ENCODE results near the gene DTD2. TPM values are rescaled to one million over a fixed set of nuclear protein-coding genes. Genes with fewer than 3 reads are reported as not detected.

DTD2 gene
- total RNA-seq (36.6 and 49.2 TPM in 2 replicates), polyA plus RNA-seq (13.1 and 13.7 TPM in 2 replicates)

DNA sequence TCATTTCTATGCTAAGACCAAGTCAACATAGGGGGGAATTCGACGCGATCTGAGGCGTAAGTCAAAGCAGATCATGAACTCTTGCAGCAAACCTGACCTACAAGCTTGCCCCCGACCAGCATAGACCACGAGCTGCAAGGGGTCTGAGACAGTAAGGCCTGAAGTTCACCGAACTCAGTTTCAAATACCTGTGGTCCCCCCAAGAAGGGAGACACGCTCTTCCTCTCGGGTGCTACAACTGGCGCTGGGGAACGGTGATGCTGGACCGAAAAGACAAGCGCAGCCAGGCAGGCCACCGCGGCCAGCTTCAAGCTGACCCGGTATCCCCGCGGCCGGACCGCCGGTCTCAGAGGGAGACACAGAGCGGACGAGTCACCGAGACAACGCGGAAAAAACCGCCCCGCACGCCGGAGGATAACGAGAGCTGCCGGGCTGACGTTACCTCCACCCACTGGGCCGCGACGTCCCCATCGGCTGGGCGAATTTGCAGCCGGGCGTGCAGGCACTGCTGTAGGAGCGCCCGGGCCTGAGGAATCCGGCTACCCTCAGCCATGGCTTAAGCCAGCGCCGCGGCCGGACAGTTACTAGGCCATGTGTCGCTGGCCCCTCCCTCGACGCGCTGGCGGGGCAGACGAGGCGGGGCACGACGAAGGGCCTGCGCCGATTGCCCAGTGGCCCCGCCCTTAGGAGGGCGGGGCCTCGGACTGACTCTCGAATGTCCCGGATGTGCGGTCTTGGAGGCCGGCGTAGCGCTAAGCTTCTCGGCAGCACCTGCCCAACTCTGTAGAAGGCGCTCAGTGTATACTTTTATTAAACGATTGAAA is at the start of gene DTD2:
Gene DTD2, minus strand, starts transcription at position 666 of the 824 bp plus-strand sequence. Its CDS starts 113 bp downstream, at position 553.
- Histone ChIP-seq H3K4me2 (peak within 1 kb of the TSS; percentile 85), H4K20me1 (ENCODE audit: insufficient read depth, poor library complexity, severe bottlenecking) (no peaks in the 10 kb centered on the region), H3K27me3 (no peaks in the 10 kb centered on the region), H2AFZ (peak within 1 kb of the TSS; percentile 92), H3K27ac (peak within 1 kb of the TSS; percentile 94), H3K9me3 (ENCODE audit: low read depth) (no peaks in the 10 kb centered on the region), H3K36me3 (replicated peaks; ENCODE audit: insufficient read depth, low read depth) (no peaks in the 10 kb centered on the region), H3K4me1 (ENCODE audit: insufficient read depth) (peaks cover 16% of the 10 kb centered on the region), H3K9me2 (replicated peaks; ENCODE audit: insufficient read depth) (no peaks in the 10 kb centered on the region), H3K79me2 (peaks cover 28% of the 10 kb centered on the region), H3K4me3 (peak within 1 kb of the TSS; percentile 56)
- DNase-seq (ENCODE audit: low spot score), result peak; percentile 98
- 4% methylated on average over 68 of the region's 70 CpGs for WGBS (ENCODE audit: low lambda C conversion rate, missing lambda C conversion rate)
- TF ChIP-seq EZH2phosphoT487 (IDR thresholded peaks at IDR 0.05; ENCODE audit: low read depth, severe bottlenecking, unreplicated experiment) (no peak), EZH2 (IDR thresholded peaks at IDR 0.05; ENCODE audit: borderline replicate concordance) (no peak)
- TF ChIP-seq, protein P1, sequence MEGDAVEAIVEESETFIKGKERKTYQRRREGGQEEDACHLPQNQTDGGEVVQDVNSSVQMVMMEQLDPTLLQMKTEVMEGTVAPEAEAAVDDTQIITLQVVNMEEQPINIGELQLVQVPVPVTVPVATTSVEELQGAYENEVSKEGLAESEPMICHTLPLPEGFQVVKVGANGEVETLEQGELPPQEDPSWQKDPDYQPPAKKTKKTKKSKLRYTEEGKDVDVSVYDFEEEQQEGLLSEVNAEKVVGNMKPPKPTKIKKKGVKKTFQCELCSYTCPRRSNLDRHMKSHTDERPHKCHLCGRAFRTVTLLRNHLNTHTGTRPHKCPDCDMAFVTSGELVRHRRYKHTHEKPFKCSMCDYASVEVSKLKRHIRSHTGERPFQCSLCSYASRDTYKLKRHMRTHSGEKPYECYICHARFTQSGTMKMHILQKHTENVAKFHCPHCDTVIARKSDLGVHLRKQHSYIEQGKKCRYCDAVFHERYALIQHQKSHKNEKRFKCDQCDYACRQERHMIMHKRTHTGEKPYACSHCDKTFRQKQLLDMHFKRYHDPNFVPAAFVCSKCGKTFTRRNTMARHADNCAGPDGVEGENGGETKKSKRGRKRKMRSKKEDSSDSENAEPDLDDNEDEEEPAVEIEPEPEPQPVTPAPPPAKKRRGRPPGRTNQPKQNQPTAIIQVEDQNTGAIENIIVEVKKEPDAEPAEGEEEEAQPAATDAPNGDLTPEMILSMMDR (IDR thresholded peaks at IDR 0.05; ENCODE audit: poor library complexity), result no peak

DNA sequence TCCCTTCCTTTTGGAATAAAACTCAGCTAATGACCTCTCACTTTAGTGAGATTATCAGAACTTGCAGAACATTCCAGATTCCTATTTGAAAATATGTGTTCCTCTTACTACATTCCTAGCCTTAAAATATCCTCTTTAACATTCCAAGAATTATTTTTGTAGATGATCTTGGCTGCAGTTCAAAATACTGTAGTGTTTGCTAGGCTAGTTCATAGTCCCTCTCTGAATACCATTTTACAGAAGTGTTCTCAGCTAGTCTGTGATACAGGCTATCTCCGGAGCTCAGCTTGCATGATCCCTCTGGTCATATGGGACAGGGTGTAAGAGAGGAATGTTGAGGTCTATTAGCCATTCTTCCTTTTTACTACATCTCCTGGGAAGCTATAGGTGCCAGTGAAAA is 48.1 kb upstream of the DTD2 start:
- H3K9me3 ChIP-seq (ENCODE audit: low read depth), result no peaks in the 10 kb centered on the region
- no peak for DNase-seq (ENCODE audit: low spot score)
- WGBS (ENCODE audit: low lambda C conversion rate, missing lambda C conversion rate), result 59% methylated on average over 1 of the region's 1 CpG
- H3K27me3 ChIP-seq, result no peaks in the 10 kb centered on the region
- no peak overlapping the region for H2AFZ ChIP-seq
- H3K4me1 ChIP-seq (ENCODE audit: insufficient read depth), result no peaks in the 10 kb centered on the region
- H3K4me3 ChIP-seq, result no peak overlapping the region
- no peaks in the 10 kb centered on the region for H4K20me1 ChIP-seq (ENCODE audit: insufficient read depth, poor library complexity, severe bottlenecking)
- no peak overlapping the region for H3K27ac ChIP-seq
- no peaks in the 10 kb centered on the region for H3K9me2 ChIP-seq (replicated peaks; ENCODE audit: insufficient read depth)
- no peaks in the 10 kb centered on the region for H3K36me3 ChIP-seq (replicated peaks; ENCODE audit: insufficient read depth, low read depth)
- no peak overlapping the region for H3K4me2 ChIP-seq
- TF ChIP-seq, protein P1 (IDR thresholded peaks at IDR 0.05; ENCODE audit: poor library complexity), result no peak
- TF ChIP-seq EZH2phosphoT487 (IDR thresholded peaks at IDR 0.05; ENCODE audit: low read depth, severe bottlenecking, unreplicated experiment) (no peak), EZH2 (IDR thresholded peaks at IDR 0.05; ENCODE audit: borderline replicate concordance) (no peak)
- no peaks in the 10 kb centered on the region for H3K79me2 ChIP-seq

DNA sequence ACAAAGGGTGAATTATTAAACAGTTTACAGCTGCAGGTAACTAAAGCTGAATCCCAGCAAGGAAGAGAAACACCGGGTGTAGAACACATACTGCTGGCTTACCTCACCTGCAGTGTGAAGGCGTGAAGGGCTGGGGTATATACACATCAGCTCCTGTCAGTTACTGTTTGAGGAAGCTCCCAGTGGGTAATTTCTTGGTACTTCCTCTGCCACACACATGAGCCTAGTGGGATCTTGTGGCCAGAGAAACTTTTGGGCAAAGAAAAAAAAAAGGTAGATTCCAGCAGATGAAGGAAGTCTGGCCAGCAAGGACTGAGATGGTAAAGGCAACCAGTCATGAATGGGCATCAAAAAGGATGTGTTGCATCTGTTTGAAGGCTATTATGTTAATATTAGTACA is 44.6 kb upstream of the DTD2 start:
- Histone ChIP-seq H3K36me3 (replicated peaks; ENCODE audit: insufficient read depth, low read depth) (no peaks in the 10 kb centered on the region), H3K4me1 (ENCODE audit: insufficient read depth) (no peaks in the 10 kb centered on the region), H4K20me1 (ENCODE audit: insufficient read depth, poor library complexity, severe bottlenecking) (no peaks in the 10 kb centered on the region), H3K4me3 (no peak overlapping the region), H3K9me3 (ENCODE audit: low read depth) (no peaks in the 10 kb centered on the region), H3K9me2 (replicated peaks; ENCODE audit: insufficient read depth) (no peaks in the 10 kb centered on the region), H2AFZ (no peak overlapping the region), H3K4me2 (no peak overlapping the region), H3K79me2 (no peaks in the 10 kb centered on the region), H3K27ac (no peak overlapping the region), H3K27me3 (no peaks in the 10 kb centered on the region)
- DNase-seq (ENCODE audit: low spot score), result no peak
- 72% methylated on average over 2 of the region's 2 CpGs for WGBS (ENCODE audit: low lambda C conversion rate, missing lambda C conversion rate)
- TF ChIP-seq EZH2 (IDR thresholded peaks at IDR 0.05; ENCODE audit: borderline replicate concordance) (no peak), EZH2phosphoT487 (IDR thresholded peaks at IDR 0.05; ENCODE audit: low read depth, severe bottlenecking, unreplicated experiment) (no peak)
- TF ChIP-seq, protein P1 (IDR thresholded peaks at IDR 0.05; ENCODE audit: poor library complexity), result no peak

All from hepatocyte (in vitro differentiated cells).